ENCODE data around the gene PXMP2. TPM values are rescaled to one million over a fixed set of nuclear protein-coding genes. Genes with fewer than 3 reads are reported as not detected.

The PXMP2 gene
- total RNA-seq, 1 experiment from 2014 or later: 17.8 TPM

DNA sequence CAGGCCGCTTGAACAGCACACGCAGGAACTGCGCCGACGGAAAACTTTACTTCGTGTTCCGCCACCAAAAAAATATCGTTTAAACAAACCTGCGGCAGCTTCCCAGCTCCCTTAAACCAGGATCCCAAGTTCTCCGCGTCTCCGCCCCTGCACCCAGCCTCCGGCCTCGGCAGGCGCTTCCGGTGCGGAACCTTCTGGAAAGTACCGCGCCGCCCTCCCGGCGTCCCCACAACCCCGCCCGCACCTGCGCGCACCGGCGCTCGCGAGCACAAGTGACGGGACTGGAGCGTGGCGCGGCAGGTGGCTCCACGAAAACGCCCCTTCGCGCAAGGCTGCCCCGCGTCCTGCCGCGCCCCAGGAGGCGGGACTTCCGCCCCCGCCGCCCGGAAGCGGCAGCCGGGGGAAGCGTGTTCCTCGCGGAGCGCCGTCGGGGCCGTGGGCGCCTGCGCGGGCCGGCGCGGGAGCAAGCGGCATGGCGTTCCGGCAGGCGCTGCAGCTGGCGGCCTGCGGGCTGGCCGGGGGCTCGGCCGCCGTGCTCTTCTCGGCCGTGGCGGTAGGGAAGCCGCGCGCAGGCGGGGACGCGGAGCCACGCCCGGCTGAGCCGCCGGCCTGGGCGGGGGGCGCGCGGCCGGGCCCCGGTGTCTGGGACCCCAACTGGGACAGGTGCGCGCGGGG, 23.2 kb downstream of the PXMP2 start, which contains the start of gene PGAM5:
TSS of gene PGAM5 (plus strand) at position 438 of the 675 bp plus-strand sequence. CDS start at position 473, 35 bp downstream.
- Histone ChIP-seq H3K14ac (ENCODE audit: insufficient read depth, low read length) (peak within 1 kb of the TSS; percentile 71; the same call in 1 of the 2 replicates), H2BK120ac (ENCODE audit: low read depth, low read length, poor library complexity, severe bottlenecking) (no peak within 1 kb of the TSS), H3T11ph (ENCODE audit: low read length) (no peak within 1 kb of the TSS), H2BK15ac (ENCODE audit: low read depth, low read length) (no peak within 1 kb of the TSS; the same call in 1 of the 2 replicates), H3K79me1 (ENCODE audit: insufficient read depth, low read depth, low read length, poor library complexity, severe bottlenecking) (peaks cover 6% of the 10 kb centered on the region), H3K18ac (ENCODE audit: insufficient read length, low read depth, low read length) (peak within 1 kb of the TSS; percentile 85), H2BK20ac (ENCODE audit: low read depth, low read length, poor library complexity, severe bottlenecking) (no peak within 1 kb of the TSS), H3K9ac (ENCODE audit: extremely low read depth, insufficient read length, low read length) (peak within 1 kb of the TSS; percentile 25), H3K56ac (ENCODE audit: insufficient read length, low read depth, low read length) (no peak within 1 kb of the TSS), H3K23ac (ENCODE audit: insufficient read length, low read depth, low read length) (no peak within 1 kb of the TSS), H3K4me2 (ENCODE audit: insufficient read depth, insufficient read length, low read length) (peak within 1 kb of the TSS; percentile 64), H4K20me1 (ENCODE audit: control insufficient read depth, insufficient read depth, insufficient read length) (no peaks in the 10 kb centered on the region), H4K5ac (ENCODE audit: insufficient read length, low read depth, low read length) (no peak within 1 kb of the TSS), H3K27me3 (ENCODE audit: insufficient read depth, low read length) (peaks cover 3% of the 10 kb centered on the region; the same call in 1 of the 2 replicates), H3K9me3 (ENCODE audit: control insufficient read depth, low read depth, low read length) (peaks cover 4% of the 10 kb centered on the region), H3K4ac (ENCODE audit: low read depth, low read length) (no peak within 1 kb of the TSS), H3K27ac (ENCODE audit: insufficient read length, low read depth, low read length) (no peak within 1 kb of the TSS), H2BK12ac (ENCODE audit: insufficient read length, low read depth, low read length) (no peak within 1 kb of the TSS), H2AK5ac (ENCODE audit: insufficient read length, low read length) (no peak within 1 kb of the TSS), H2BK5ac (ENCODE audit: insufficient read length, low read length) (no peak within 1 kb of the TSS), H3K79me2 (ENCODE audit: insufficient read depth, low read length) (peaks cover 15% of the 10 kb centered on the region; the same call in 1 of the 2 replicates), H3K4me1 (ENCODE audit: insufficient read depth, low read length) (no peaks in the 10 kb centered on the region), H2AFZ (ENCODE audit: low read length) (no peak within 1 kb of the TSS), H4K8ac (replicated peaks; ENCODE audit: insufficient read length, low read depth, low read length) (no peak within 1 kb of the TSS), H3K23me2 (ENCODE audit: insufficient read length, low read depth, low read length, poor library complexity, severe bottlenecking) (peaks cover 10% of the 10 kb centered on the region), H4K91ac (ENCODE audit: insufficient read length, low read depth, low read length) (no peak within 1 kb of the TSS)
- H3K4me3 Mint-ChIP-seq: peak within 1 kb of the TSS; percentile 88 to 90
- H3K36me3 Mint-ChIP-seq (ENCODE audit: insufficient read depth in 1 of 3, low read depth in 3 of 3): peaks cover 11 to 36% (median 32%) of the 10 kb centered on the region in 3 experiments; a peak in 6 of 7 replicates
- H3K27ac Mint-ChIP-seq: peak within 1 kb of the TSS in 2 of 3 experiments; percentile 62 to 91; a peak in 6 of 7 replicates
- no CpG with 5 or more reads among the region's 94 CpGs for WGBS (ENCODE audit: extremely low coverage, insufficient read length, low lambda C conversion rate)
- H3K27me3 Mint-ChIP-seq (ENCODE audit: low read depth): no peaks in the 10 kb centered on the region
- peak; percentile 75 for DNase-seq
- peaks cover 6 to 13% of the 10 kb centered on the region in 2 experiments for H3K4me1 Mint-ChIP-seq
- H3K9me3 Mint-ChIP-seq: peaks cover 0 to 12% of the 10 kb centered on the region in 2 experiments; a peak in 2 of 5 replicates
- TF ChIP-seq, protein P1, sequence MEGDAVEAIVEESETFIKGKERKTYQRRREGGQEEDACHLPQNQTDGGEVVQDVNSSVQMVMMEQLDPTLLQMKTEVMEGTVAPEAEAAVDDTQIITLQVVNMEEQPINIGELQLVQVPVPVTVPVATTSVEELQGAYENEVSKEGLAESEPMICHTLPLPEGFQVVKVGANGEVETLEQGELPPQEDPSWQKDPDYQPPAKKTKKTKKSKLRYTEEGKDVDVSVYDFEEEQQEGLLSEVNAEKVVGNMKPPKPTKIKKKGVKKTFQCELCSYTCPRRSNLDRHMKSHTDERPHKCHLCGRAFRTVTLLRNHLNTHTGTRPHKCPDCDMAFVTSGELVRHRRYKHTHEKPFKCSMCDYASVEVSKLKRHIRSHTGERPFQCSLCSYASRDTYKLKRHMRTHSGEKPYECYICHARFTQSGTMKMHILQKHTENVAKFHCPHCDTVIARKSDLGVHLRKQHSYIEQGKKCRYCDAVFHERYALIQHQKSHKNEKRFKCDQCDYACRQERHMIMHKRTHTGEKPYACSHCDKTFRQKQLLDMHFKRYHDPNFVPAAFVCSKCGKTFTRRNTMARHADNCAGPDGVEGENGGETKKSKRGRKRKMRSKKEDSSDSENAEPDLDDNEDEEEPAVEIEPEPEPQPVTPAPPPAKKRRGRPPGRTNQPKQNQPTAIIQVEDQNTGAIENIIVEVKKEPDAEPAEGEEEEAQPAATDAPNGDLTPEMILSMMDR (conservative IDR thresholded peaks at IDR 0.05): no peak

Data from H9 (cell line).